Aorta (tissue), 5 donors: Measurements from ENCODE around the gene SLC51A. TPM values are rescaled to one million over a fixed set of nuclear protein-coding genes. Genes with fewer than 3 reads are reported as not detected.
"Not testable (repeated sequence)": the region's sequence is repeated elsewhere in the genome, so short reads cannot be mapped to it uniquely, and the experiment has no call there.

Experiments used
- ATAC-seq: fragments of 200-7000 bp; cut with Tn5 transposase; one replicate; pipeline ENCODE4 v1.9.1; 2022; ENCODE audit warnings: moderate library complexity; ENCODE audit not compliant: low FRiP score
- DNase-seq, 2 donors: peaks; one replicate each; pipeline ENCODE4 v3.0.0-alpha.2; 2020
- H3K27ac ChIP-seq, 2 donors: one replicate each; pipeline ENCODE4 v1.5.1; 2013; ENCODE audit warnings: low read length in 2 of 2, mild to moderate bottlenecking in 2 of 2, moderate library complexity in 2 of 2, control low read depth in 1 of 2, inconsistent platforms in 1 of 2, low read depth in 1 of 2
- H3K27me3 ChIP-seq, 2 donors: one replicate each; pipeline ENCODE4 v1.6.1; 2013; ENCODE audit warnings: control low read depth in 1 of 2, low read length in 1 of 2, mild to moderate bottlenecking in 1 of 2, moderate library complexity in 1 of 2; ENCODE audit not compliant: insufficient read depth in 2 of 2, control insufficient read depth in 1 of 2
- H3K36me3 ChIP-seq, 2 donors: one replicate each; pipeline ENCODE4 v1.6.1; 2013; ENCODE audit warnings: control low read depth in 1 of 2, low read length in 1 of 2, mild to moderate bottlenecking in 1 of 2; ENCODE audit not compliant: insufficient read depth in 2 of 2, control insufficient read depth in 1 of 2
- H3K4me1 ChIP-seq, 2 donors: one replicate each; pipeline ENCODE4 v1.6.1; 2013; ENCODE audit warnings: low read length in 2 of 2, control low read depth in 1 of 2, mild to moderate bottlenecking in 1 of 2, moderate library complexity in 1 of 2; ENCODE audit not compliant: insufficient read depth in 2 of 2, control insufficient read depth in 1 of 2
- H3K4me3 ChIP-seq, 2 donors: one replicate each; pipeline ENCODE4 v1.5.1; 2013; ENCODE audit warnings: low read length in 2 of 2, control low read depth in 1 of 2, mild to moderate bottlenecking in 1 of 2
- H3K9me3 ChIP-seq: one replicate; pipeline ENCODE4 v1.6.1; 2013; ENCODE audit warnings: mild to moderate bottlenecking, low read length; ENCODE audit not compliant: control insufficient read depth
- WGBS, 2 donors: extraction: QIAGEN DNeasy Blood & Tissue Kit; methylation state at CpG; one replicate each; pipeline ENCODE4 v1.1.7; 2013; 5-methylcytosine and 5-hydroxymethylcytosine counted together
- intact Hi-C, 2 donors: fragments of 100-400 bp; cut with DNase I; formaldehyde crosslinking; loops; one replicate each; pipeline versions ENCODE4 v1.14.2 to v1.15.0; 2022
- long read RNA-seq, 2 donors: library from polyadenylated mRNA; unstranded; transcript quantifications; one replicate each; pipeline ENCODE4 v2.0.0, GENCODE V29; 2020 to 2021
- polyA plus RNA-seq, 2 donors: library from polyadenylated mRNA; stranded (reverse); fragments of 200-250 nt; gene quantifications; one replicate each; pipeline ENCODE4 v1.2.3, GENCODE V29; 2013
- total RNA-seq, 2 donors: library from RNA; stranded (reverse); fragmentation: NEBNext Ultra II Directional; extraction: Animal tissue kit (Norgen Biotek cat#: 25700); gene quantifications; one replicate each; pipeline ENCODE4 v1.2.1, GENCODE V29; 2021
- donor health status: healthy with polysubstance abuse.
- donor health status: Bipolar disorder and iron deficiency.
- donor health status: DM: no; HTN: no; CAD: no.
- donor health status: DM: no; HTN: no; CAD: no.
- donor health status: DM: yes; HTN: yes; CAD: no.

The SLC51A gene
- total RNA-seq (under 1 TPM in 1 of 2 donors, not detected in 1; 0.49 TPM), polyA plus RNA-seq (10 to 100 TPM in 1 of 2 donors, not detected in 1; 10.6 TPM)
- long read RNA-seq, donor 1, partial matches to known transcripts = 0 of 2 reads
- long read RNA-seq, donor 1, other reads (novel, unspliced or antisense) = 2 of 2 reads
- long read RNA-seq, donor 2, partial matches to known transcripts = 1 of 5 reads
- long read RNA-seq, donor 2, other reads (novel, unspliced or antisense) = 4 of 5 reads

DNA sequence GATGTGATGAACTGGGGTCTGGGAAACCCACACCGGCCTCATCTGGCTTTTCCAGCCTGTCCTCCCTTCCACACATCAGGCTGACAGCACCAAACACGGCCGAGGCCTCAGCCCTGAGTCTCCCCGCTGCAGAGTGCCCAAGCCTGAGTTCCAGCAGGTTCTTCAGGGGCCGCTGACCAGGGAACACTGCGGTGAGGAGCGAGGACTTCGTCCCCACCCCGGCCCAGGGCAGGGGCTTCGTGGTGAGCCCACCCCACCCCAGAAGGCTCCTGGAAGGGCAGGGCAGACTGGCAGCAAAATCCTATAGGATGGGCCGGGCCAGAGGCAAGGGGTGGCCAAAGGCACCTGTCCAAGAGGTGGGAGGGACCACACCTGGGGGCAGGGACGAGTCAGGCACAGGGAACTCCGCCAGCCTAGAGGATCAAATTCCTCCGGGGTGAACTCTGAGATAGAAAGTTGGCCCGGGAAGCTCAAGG lies at the start of gene SLC51A:
Gene SLC51A, plus strand, starts transcription at position 446 of the 476 bp plus-strand sequence. CDS start 179 bp downstream, outside the sequence.
- Histone ChIP-seq H3K27me3 (no peaks in the 10 kb centered on the region), H3K4me1 (no peaks in the 10 kb centered on the region), H3K36me3 (no peaks in the 10 kb centered on the region), H3K9me3 (no peaks in the 10 kb centered on the region), H3K4me3 (no peak within 1 kb of the TSS), H3K27ac (no peak within 1 kb of the TSS)
- DNase-seq = no peak
- ATAC-seq = no peak
- 46 to 51% methylated on average over 14 to 15 of the region's 15 CpGs for WGBS, 2 donors
- intact Hi-C loops = no loop called here

DNA sequence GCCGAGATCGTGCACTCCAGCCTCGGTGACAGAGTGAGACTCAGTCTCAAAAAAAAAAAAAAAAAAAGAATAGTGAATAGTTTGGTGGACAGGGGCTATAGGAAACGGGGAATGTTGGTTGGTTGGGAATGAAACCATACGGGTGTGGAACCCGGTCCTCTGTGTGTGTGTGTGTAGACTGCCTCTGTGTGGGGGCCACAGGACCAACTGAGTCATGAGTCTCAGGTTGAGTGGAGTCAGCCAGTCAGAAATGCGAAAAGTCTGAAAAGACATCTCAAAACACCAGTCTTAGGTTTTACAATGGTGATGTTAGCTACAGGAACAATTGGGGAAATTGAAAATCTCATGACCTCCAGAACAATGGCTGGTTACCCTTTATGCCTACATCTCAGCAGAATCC lies 49.6 kb upstream of the SLC51A start:
- WGBS, 2 donors = 88% methylated on average over 7 of the region's 7 CpGs
- H3K4me1 ChIP-seq = no peaks in the 10 kb centered on the region
- H3K27ac ChIP-seq = no peak overlapping the region
- no peak overlapping the region for H3K4me3 ChIP-seq
- no peaks in the 10 kb centered on the region for H3K9me3 ChIP-seq
- no peaks in the 10 kb centered on the region for H3K27me3 ChIP-seq
- ATAC-seq = no peak
- H3K36me3 ChIP-seq = no peaks in the 10 kb centered on the region
- intact Hi-C loops = no loop called here
- no peak for DNase-seq

DNA sequence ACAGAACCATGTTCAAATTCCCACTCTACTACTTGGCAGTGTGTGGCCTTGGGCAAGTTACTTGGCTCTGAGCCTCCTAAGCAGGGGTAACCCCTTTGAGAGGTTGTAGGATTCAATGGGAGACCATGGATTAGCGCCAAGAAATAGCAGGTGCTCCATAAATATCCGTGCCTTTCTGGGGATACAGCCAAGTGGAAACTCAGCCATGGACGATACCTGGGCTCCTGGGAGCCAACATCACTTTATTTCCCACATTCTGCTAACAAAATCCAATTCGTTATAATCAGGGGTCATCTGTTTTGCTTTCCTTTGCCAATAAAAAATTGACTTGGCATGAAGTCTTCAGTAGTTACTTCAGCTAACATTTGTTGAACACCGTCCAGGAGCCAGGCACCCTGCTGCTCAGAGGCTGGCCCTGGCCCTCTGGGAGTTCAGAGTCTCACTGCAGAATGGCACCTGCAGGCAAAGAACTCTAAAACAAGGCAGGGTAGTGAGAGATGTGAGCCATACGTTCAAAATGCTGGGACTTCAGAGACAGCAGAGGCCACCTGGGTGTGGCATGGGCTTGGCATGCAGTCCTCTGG lies 47.4 kb upstream of the SLC51A start:
- Histone ChIP-seq H3K36me3 (no peaks in the 10 kb centered on the region), H3K9me3 (no peaks in the 10 kb centered on the region), H3K4me3 (no peak overlapping the region), H3K4me1 (no peaks in the 10 kb centered on the region), H3K27me3 (no peaks in the 10 kb centered on the region), H3K27ac (no peak overlapping the region)
- DNase-seq (no peak), ATAC-seq (no peak)
- intact Hi-C loops = no loop called here
- 52 to 59% methylated on average over 6 of the region's 6 CpGs for WGBS, 2 donors

DNA sequence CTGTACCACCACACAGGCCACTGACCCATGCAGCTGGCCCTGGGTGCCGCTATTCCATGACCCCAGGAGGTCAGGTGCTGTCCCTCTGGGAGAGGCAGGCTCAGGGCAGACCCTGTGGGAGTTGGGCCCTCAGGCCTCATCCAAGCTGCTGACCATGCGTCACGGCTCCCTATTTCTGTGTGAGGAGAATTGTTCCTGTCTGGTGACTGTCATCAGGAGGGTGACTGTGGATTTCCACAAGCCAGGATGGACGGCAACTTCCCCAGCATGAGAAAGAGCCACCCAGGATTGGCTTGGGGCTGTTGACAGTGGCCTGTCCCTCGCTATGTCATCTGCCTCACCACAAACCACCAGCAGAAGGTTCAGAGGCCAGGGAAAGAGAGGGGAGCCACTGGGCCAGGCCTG lies 46.5 kb upstream of the SLC51A start:
- Histone ChIP-seq H3K9me3 (no peaks in the 10 kb centered on the region), H3K27ac (no peak overlapping the region), H3K4me3 (no peak overlapping the region), H3K4me1 (no peaks in the 10 kb centered on the region), H3K36me3 (no peaks in the 10 kb centered on the region), H3K27me3 (no peaks in the 10 kb centered on the region)
- DNase-seq = peak; percentile 61 to 69
- ATAC-seq = no peak
- WGBS, 2 donors = 95 to 99% methylated on average over 5 of the region's 5 CpGs
- intact Hi-C loops = no loop called here

DNA sequence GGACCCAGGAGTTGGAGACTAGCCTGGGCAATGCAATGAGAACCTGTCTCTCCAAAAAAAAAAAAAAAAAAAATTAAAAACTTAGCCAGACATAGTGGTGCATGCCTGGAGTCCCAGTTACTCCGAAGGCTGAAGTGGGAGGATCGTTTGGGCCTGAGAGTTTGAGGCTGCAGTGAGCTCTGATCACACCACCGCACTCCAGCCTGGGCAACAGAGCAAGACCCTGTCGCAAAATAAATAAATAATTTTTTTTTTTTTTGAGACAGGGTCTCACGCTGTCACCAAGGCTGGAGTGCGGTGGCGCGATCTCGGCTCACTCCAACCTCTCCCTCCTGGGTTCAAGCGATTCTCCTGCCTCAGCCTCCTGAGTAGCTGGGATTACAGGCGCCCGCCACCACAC lies 46.0 kb upstream of the SLC51A start:
- DNase-seq, H3K9me3 ChIP-seq, H3K27ac ChIP-seq, intact Hi-C loops, H3K36me3 ChIP-seq, H3K4me3 ChIP-seq, H3K4me1 ChIP-seq, ATAC-seq, H3K27me3 ChIP-seq: not testable (repeated sequence)
- 97% methylated on average over 12 of the region's 12 CpGs for WGBS, 2 donors

DNA sequence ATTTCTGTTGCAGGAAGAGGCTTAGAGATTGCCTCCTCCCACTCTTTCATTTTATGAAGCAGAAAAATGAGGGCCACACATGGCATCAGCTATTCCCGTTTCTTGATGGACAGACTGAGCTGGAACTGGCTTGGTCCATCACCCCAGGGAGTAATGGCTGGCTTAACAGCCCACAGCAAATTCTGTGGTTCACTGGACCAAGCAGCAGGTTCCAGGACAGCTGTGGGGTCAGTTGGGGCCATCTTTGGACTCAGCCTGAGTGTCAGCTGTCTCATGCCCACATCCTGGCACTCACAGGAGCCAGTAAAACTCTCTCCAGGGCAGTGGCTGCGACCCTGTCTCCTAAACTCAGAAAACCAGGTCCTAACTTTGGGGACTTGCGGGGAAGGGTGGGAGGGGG lies 41.7 kb upstream of the SLC51A start:
- DNase-seq = peak; percentile 3 to 43
- no peaks in the 10 kb centered on the region for H3K4me1 ChIP-seq
- no peaks in the 10 kb centered on the region for H3K36me3 ChIP-seq
- no peak overlapping the region for H3K4me3 ChIP-seq
- intact Hi-C loops = no loop called here
- no peak for ATAC-seq
- no peaks in the 10 kb centered on the region for H3K27me3 ChIP-seq
- no peaks in the 10 kb centered on the region for H3K9me3 ChIP-seq
- H3K27ac ChIP-seq = no peak overlapping the region
- WGBS, 2 donors = 73 to 77% methylated on average over 3 of the region's 3 CpGs

DNA sequence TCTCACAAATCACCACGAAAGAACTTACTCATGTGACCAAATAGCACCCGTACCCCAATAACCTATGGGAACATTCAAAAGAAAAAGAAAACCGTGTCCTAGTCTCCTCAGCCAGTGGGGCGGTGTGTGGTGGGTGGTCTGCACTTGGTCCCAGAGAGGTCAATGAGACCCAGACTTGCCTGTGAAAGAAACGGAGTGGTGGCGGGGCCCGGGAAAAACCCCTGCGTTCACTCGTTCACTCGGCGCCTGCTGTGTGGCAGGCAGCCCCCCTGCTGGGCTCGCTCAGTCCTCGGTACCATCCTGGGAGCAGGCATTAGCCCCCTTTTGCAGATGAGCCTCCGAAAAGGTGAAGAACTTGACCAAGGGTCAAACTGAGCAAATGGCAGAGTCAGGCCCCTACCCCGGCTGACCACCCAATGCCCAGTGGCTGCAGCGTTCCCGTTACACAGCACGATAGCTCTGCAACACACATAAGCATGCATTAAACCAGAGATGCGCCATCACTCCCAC lies 41.2 kb upstream of the SLC51A start:
- Histone ChIP-seq H3K27me3 (no peaks in the 10 kb centered on the region), H3K9me3 (no peaks in the 10 kb centered on the region), H3K36me3 (no peaks in the 10 kb centered on the region), H3K27ac (no peak overlapping the region), H3K4me1 (no peaks in the 10 kb centered on the region), H3K4me3 (no peak overlapping the region)
- DNase-seq (peak; percentile 33 to 46), ATAC-seq (no peak)
- intact Hi-C loops = no loop called here
- 71 to 74% methylated on average over 19 of the region's 19 CpGs for WGBS, 2 donors

DNA sequence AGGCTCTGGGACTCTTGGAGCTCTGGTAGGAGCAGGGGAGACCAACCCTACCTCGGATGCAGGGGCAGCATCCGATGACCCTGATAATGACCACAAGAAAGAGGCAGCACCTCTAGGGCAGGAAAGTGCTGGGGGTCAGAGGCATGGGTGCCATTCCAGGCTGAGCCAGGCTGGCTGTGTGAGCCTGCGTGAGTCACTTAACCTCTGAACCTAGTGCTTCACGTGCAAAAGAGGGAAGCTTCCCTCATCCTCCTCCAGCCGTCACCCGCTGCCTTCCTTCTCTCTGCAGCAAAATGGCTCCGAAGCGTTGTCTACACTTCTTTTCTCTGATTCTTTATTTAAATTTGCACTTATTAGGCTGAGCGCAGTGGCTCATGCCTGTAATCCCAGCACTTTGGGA lies 40.6 kb upstream of the SLC51A start:
- intact Hi-C loops = no loop called here
- peak; percentile 23 to 25 for DNase-seq
- H3K27ac ChIP-seq = no peak overlapping the region
- no peaks in the 10 kb centered on the region for H3K9me3 ChIP-seq
- H3K36me3 ChIP-seq = no peaks in the 10 kb centered on the region
- ATAC-seq = no peak
- 82 to 83% methylated on average over 9 of the region's 9 CpGs for WGBS, 2 donors
- no peaks in the 10 kb centered on the region for H3K4me1 ChIP-seq
- H3K4me3 ChIP-seq = no peak overlapping the region
- no peaks in the 10 kb centered on the region for H3K27me3 ChIP-seq

DNA sequence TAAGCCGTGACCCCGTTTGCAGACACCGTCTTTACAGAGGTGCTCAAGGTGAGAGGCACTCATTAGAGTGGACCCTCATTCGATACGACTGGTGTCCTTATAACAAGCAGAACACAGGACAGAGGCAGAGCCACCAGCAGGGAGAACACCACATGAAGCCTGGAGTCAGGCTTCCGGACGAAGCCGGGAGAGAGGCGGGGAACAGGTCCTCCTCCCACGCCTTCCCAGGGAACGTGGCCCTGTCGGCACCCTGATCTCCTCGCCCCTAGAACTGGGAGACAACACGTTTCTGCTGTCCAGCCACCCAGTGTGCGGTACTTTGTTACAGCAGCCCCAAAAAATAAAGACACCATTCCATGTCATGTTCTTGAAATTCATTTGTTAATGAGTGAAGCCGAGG lies 38.8 kb upstream of the SLC51A start:
- ATAC-seq = no peak
- DNase-seq = peak; percentile 9 to 33
- H3K9me3 ChIP-seq = no peaks in the 10 kb centered on the region
- intact Hi-C loops = no loop called here
- no peak overlapping the region for H3K4me3 ChIP-seq
- no peaks in the 10 kb centered on the region for H3K4me1 ChIP-seq
- no peaks in the 10 kb centered on the region for H3K27me3 ChIP-seq
- no peaks in the 10 kb centered on the region for H3K36me3 ChIP-seq
- H3K27ac ChIP-seq = no peak overlapping the region
- 77 to 82% methylated on average over 16 of the region's 16 CpGs for WGBS, 2 donors
